ENCODE results near the gene STK32B. TPM values are rescaled to one million over a fixed set of nuclear protein-coding genes. Genes with fewer than 3 reads are reported as not detected.

Gene STK32B
- total and polyA plus RNA-seq, 2 donors (not counting 1 experiment from before 2014, with no cell fraction given): 0.22 to 0.30 TPM

DNA sequence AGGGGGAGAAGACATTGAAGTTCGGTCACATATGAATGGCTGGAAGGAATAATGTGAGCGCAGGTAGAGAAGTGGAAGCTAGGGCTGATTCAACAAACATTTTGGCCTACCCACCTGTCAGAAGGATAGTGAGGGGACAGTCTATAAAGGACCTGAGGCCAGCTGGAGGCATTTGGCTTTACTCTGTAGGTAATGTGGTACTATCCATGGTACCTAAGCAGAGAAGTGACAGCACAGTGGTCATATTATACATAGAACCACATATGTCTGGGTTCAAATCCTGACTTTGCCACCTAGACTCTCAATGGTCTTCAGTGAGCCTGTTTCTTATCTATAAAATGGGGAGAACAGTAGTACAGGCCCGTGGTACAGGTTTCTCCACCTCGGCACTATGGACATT lies 400.0 kb downstream of the STK32B start:
- no peaks in the 10 kb centered on the region for H3K27me3 ChIP-seq (replicated peaks in 1 of 4; ENCODE audit: control extremely low read depth in 1 of 4, control insufficient read depth in 3 of 4, insufficient read depth in 4 of 4, low read length in 3 of 4)
- no peaks in the 10 kb centered on the region for H3K27me3 Mint-ChIP-seq
- H2AFZ ChIP-seq (ENCODE audit: insufficient read depth, low read depth, low read length, poor library complexity, severe bottlenecking): no peak overlapping the region
- TF ChIP-seq EZH2 (IDR thresholded peaks at IDR 0.05; ENCODE audit: borderline replicate concordance, insufficient read depth, low read depth, low read length, poor library complexity, severe bottlenecking) (no peak), CTCF (IDR thresholded peaks at IDR 0.05) (no peak)
- H3K27ac Mint-ChIP-seq: no peak overlapping the region
- DNase-seq: no peak
- H3K9me3 ChIP-seq (ENCODE audit: control extremely low read depth in 1 of 3, control insufficient read depth in 2 of 3, insufficient read depth in 1 of 3, low read length in 2 of 3): peaks cover 0 to 5% (median 0%) of the 10 kb centered on the region in 3 donors
- no peak for ATAC-seq (ENCODE audit: low read depth)
- H3K4me3 Mint-ChIP-seq: no peak overlapping the region
- no peak overlapping the region for H3K4me2 ChIP-seq (replicated peaks; ENCODE audit: low read depth, low read length, poor library complexity, severe bottlenecking)
- H3K27ac ChIP-seq (ENCODE audit: low read length in 2 of 2): no peak overlapping the region
- ChIA-PET POLR2A (no interaction called here), CTCF (interaction anchor here (1.4 kb wide), 1 partner anchor 11 kb away, joined by 4 read pairs; no protein-coding TSS in a partner anchor)
- no peaks in the 10 kb centered on the region for H3K36me3 ChIP-seq (replicated peaks in 1 of 2; ENCODE audit: control extremely low read depth in 1 of 2, control insufficient read depth in 1 of 2, extremely low read depth in 1 of 2, insufficient read depth in 2 of 2, low read length in 1 of 2)
- no peak overlapping the region for H3K9ac ChIP-seq (ENCODE audit: low read length)
- no peak overlapping the region for H3K4me3 ChIP-seq (ENCODE audit: control extremely low read depth in 1 of 5, extremely low read depth in 1 of 5, insufficient read depth in 1 of 5, low read depth in 2 of 5, low read length in 4 of 5)
- 85% methylated on average over 3 of the region's 4 CpGs for WGBS (ENCODE audit: insufficient coverage)
- H3K4me1 Mint-ChIP-seq: no peaks in the 10 kb centered on the region
- H4K20me1 ChIP-seq (ENCODE audit: control insufficient read depth, insufficient read depth, low read length, poor library complexity, severe bottlenecking): no peaks in the 10 kb centered on the region
- intact Hi-C loops (cut with micrococcal nuclease): no loop called here
- no peaks in the 10 kb centered on the region for H3K9me3 Mint-ChIP-seq (ENCODE audit: insufficient read depth)
- no peaks in the 10 kb centered on the region for H3K79me2 ChIP-seq (ENCODE audit: control insufficient read depth, insufficient read depth, low read length)
- H3K4me1 ChIP-seq (ENCODE audit: control insufficient read depth in 2 of 2, insufficient read depth in 2 of 2, low read length in 2 of 2): no peaks in the 10 kb centered on the region

DNA sequence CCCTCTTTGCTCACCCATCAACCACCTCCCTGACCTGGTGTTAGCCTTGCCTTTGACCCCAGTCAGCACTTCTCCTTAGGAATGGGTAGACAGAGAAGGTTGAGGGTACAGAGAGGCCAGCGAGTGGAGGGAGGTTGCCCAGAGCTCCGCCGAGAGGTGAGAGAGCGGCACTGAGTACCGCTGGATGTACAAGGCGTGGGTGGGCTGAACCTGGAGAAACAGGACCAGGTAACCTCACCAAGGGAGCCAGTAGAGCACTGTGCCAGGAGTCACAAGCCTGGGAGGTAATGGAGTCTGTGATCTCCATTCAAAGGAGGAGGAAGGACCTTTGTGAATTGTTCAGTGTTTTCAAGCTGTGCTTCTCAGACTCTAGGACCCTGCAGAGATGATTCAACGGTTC lies 400.9 kb downstream of the STK32B start:
- POLR2A ChIA-PET: no interaction called here
- H3K79me2 ChIP-seq (ENCODE audit: control insufficient read depth, insufficient read depth, low read length): no peaks in the 10 kb centered on the region
- H3K4me3 ChIP-seq (ENCODE audit: control extremely low read depth in 1 of 5, extremely low read depth in 1 of 5, insufficient read depth in 1 of 5, low read depth in 2 of 5, low read length in 4 of 5): no peak overlapping the region
- intact Hi-C loops (cut with micrococcal nuclease): no loop called here
- CTCF ChIA-PET: no interaction called here
- Mint-ChIP-seq H3K4me1 (no peaks in the 10 kb centered on the region), H3K27me3 (no peaks in the 10 kb centered on the region), H3K9me3 (ENCODE audit: insufficient read depth) (no peaks in the 10 kb centered on the region), H3K4me3 (no peak overlapping the region), H3K27ac (no peak overlapping the region)
- no peak overlapping the region for H3K27ac ChIP-seq (ENCODE audit: low read length in 2 of 2)
- ATAC-seq (ENCODE audit: low read depth) (no peak), DNase-seq (no peak)
- peaks cover 0 to 5% (median 0%) of the 10 kb centered on the region in 3 donors for H3K9me3 ChIP-seq (ENCODE audit: control extremely low read depth in 1 of 3, control insufficient read depth in 2 of 3, insufficient read depth in 1 of 3, low read length in 2 of 3)
- H3K9ac ChIP-seq (ENCODE audit: low read length): no peak overlapping the region
- WGBS (ENCODE audit: insufficient coverage): 90% methylated on average over 7 of the region's 7 CpGs
- no peak overlapping the region for H3K4me2 ChIP-seq (replicated peaks; ENCODE audit: low read depth, low read length, poor library complexity, severe bottlenecking)
- no peaks in the 10 kb centered on the region for H3K27me3 ChIP-seq (replicated peaks in 1 of 4; ENCODE audit: control extremely low read depth in 1 of 4, control insufficient read depth in 3 of 4, insufficient read depth in 4 of 4, low read length in 3 of 4)
- no peaks in the 10 kb centered on the region for H4K20me1 ChIP-seq (ENCODE audit: control insufficient read depth, insufficient read depth, low read length, poor library complexity, severe bottlenecking)
- no peak overlapping the region for H2AFZ ChIP-seq (ENCODE audit: insufficient read depth, low read depth, low read length, poor library complexity, severe bottlenecking)
- TF ChIP-seq CTCF (IDR thresholded peaks at IDR 0.05): no peak
- no peak for TF ChIP-seq EZH2 (IDR thresholded peaks at IDR 0.05; ENCODE audit: borderline replicate concordance, insufficient read depth, low read depth, low read length, poor library complexity, severe bottlenecking)
- no peaks in the 10 kb centered on the region for H3K4me1 ChIP-seq (ENCODE audit: control insufficient read depth in 2 of 2, insufficient read depth in 2 of 2, low read length in 2 of 2)
- no peaks in the 10 kb centered on the region for H3K36me3 ChIP-seq (replicated peaks in 1 of 2; ENCODE audit: control extremely low read depth in 1 of 2, control insufficient read depth in 1 of 2, extremely low read depth in 1 of 2, insufficient read depth in 2 of 2, low read length in 1 of 2)
